Epidermal melanocyte (primary cell): Measurements from ENCODE around the gene KIT.

Source experiments
- DNase-seq: peaks from one replicate; pipeline ENCODE4 v3.0.0; 2011; ENCODE audit warnings: low spot score; ENCODE audit not compliant: insufficient read length

KIT gene

DNA sequence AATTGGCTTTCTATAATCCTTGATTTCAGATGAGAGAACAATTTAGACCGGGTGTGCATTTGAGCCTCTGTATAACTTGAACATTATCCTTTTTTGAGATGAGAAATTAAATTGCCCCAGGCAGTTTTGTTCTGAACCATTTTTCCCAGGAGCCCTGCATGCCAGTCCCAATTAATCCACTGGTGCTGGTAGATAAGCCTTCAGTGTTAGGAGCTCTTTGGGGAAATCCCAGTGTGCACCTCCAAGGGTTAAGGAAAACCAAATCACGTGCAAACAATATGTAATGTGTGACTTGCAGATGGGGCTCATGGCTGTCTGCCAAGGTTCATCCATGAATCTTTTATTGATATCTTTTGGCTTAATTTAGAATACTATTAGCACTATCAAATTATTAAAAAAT, 43.2 kb downstream of the KIT start:
- no peak for DNase-seq

DNA sequence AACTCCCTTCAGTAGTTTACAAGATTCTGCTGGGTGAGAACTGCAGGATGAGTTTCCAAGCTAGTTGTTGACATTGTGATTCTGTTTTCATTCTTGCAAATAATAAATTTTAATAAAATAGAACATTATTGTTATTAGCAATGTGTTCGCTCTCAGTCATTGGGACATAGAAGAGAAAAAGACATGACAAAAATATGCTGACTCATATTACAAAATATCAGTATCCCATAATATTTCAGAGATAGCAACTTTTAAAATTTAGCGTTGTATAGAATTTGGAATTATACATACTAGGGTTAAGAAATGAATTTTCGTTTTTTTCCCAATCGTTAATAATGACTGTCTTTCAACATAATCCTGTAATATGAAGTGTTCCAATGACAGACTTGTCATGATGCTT, 45.4 kb downstream of the KIT start:
- DNase-seq, result no peak

DNA sequence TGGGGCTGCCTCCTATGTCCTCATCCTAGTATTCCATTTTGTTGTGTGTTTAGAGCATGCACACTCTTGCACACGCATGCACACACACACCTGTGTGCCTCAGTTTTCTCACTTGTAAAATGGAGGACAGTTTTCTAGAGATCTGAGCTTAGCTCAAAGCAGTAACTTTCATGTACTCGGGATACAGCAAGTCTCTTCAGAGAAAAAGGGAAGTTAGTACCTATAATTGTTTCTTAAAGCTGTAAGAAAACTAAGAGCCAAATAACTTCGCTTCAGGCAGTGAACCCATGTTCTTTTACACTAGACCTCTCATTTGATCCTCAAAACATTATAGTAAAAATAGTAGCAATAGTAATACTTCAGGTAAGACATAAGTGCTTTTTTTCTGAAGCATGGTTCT, 49.6 kb downstream of the KIT start:
- no peak for DNase-seq

DNA sequence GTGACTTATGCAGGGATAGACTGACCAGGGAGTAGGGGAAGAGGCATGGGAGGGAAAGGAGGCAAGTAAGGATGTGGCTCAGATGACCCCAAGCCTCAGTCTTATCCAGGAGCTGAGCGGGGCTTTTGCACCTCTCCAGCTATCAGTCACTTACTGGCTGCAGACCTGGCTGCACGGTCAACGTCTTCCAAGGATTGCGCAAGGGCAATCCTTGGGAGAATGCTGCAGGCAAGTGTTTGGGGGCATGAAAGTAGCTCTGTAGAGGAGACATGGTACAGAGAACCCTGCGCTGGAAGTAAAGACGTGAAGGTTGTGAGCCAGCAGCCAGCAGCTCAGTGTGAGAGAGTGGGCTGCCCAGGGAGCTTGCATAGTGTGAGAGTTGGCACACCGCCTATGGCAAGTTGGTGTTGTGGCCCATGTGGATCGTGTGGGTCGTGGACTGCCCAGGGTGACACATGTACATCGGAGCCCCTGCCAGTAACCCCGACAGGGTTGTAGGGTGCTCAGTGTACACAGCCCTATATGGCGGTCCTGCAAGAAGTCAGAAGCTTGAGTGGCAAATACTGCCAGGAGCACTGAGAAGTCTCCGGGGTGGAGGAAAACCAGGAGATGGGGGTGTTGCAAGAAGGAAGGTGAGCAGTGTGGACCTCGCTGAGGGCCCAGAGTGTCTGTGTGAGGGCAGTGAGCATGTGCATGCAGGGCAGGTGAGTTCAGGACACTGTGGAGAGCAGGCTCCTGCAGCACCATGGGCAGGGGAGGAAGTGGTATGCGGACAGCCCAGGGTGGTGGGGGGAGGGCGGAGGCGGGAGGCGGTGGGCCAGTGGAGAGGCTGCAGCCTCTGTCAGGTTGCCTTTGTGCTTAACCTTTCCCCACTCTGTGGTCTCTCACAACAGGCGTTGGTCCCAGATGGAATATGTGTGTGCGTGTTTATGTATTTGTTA, 50.9 kb downstream of the KIT start:
- no peak for DNase-seq

DNA sequence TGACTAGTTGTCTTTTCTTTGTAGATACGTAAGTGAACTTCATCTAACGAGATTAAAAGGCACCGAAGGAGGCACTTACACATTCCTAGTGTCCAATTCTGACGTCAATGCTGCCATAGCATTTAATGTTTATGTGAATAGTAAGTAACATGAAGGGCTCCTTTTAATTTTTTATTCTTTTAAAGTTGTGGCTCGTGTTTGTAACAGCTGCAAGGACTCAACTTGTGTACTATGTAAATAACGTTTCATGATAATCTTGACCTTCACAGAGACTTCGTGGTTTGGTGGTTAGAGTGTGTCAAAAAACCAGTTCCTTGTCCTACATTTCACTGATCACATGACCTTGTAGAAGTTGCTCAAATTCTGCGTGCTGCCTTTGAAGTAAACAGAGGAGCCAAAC, 51.6 kb downstream of the KIT start:
- no peak for DNase-seq

DNA sequence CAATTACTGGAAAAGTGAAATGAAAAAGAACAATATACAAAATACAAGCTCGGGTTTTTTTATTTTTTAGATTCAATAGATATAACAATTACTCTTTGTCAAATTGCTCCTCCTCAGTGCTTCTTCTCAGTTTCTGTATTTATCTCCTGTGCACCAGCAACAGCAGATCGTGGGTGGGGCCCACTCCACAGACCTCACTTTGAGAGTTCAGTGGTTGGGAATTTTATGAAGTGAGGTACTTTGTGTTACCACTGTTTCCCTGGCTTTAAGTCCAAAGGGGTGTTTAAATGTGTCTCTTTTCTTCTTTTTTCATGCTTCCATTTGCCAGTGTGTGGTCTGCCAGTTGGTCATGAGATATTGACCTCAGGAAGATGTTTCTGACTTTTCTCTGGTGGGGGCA, 54.4 kb downstream of the KIT start:
- no peak for DNase-seq

DNA sequence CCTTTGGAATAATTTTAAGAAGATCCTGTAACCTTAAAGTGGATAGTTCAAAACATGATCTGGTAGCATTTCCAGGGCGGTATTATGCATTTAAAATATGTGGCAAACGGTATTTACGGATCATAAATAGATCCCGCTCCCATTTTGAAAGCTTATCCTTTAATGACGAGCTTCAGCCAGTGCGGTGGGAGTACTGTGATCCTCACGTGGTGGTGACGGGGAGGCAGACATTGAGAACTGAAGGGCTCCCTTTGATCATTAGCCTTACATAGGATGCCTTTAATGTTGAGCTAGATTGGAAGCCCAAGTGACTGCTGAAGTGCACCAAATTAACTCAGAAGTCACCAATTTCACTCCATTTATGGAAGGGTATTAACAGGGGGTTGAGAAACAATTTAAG, 56.9 kb downstream of the KIT start:
- DNase-seq, result no peak

DNA sequence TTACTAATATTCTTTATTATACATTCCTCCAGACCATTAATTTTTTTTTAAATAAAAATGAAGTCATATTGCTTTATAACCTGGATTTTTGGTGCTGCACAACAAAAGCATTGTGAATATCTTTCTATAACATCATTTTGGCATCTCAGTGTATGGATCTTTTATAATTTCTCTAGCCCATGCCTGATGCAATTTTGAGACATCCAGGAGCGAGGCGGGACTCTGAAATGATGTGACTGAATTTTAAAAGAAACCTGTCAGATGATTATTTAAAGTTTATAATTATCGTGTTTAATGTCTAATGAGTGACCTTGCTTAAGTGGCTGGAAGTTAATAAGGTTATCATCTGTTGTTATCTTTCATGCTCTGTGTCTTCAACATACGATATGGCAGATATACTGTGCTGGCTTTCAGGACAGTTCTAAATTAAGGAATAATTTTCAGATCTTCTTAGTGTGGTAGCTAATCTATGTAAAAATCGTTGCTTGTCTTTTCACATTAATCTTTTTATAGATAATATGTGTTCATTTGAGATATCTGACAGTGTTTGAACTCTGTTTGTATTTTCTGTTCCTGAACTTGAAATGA, 58.8 kb downstream of the KIT start:
- DNase-seq, result no peak

DNA sequence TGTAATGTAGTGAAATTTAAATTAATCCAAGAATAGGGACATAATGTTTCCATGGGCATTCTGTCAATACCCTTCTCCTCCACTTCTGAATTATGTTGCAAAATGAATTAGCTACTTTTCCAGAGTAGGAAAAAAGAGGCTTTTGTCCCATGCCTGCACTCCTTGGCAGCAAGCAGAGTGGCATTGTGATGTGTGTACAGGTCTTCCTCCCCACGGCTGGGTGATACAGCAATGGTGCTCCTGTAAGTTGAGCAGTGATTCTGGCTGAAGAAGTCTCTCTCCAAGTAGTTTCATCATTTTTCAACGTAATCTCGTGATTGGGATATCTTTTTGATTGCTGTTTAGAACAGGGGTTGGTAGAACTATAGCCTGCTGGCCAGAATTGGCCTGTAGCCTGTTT, 59.9 kb downstream of the KIT start:
- no peak for DNase-seq

DNA sequence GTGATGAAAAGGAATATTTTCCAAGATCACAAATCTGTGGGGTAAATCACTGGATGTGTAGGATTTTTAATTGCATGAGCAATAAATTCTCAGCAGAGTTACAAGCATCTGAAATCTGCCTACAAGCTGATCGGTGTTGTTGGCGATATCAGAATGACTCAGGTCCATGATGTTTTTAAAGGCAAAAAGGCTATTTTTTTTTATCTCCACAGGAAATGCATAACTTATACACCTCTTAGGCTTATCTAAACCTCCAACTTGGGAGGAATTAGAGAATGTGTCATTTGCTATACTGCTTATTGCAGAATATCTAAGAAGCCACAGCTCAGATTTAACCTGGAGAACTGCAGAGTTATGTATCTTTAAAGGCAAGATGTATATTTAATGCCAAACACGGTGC, 61.6 kb downstream of the KIT start:
- no peak for DNase-seq

DNA sequence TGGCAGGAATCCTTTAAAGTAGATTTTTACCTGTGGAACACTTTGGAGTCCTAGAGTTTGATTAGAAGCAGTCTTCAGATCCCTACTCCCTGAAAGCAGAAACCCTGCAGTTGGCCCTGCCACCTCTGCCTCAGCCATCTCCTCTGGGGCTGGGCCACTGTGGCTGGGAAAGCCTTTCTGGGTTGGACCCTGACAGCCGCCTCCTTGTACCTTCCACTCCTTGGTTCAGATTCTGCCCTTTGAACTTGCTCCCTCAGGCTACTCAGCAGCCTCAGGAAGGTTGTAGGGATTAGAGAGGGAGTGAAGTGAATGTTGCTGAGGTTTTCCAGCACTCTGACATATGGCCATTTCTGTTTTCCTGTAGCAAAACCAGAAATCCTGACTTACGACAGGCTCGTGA, 65.5 kb downstream of the KIT start:
- no peak for DNase-seq

DNA sequence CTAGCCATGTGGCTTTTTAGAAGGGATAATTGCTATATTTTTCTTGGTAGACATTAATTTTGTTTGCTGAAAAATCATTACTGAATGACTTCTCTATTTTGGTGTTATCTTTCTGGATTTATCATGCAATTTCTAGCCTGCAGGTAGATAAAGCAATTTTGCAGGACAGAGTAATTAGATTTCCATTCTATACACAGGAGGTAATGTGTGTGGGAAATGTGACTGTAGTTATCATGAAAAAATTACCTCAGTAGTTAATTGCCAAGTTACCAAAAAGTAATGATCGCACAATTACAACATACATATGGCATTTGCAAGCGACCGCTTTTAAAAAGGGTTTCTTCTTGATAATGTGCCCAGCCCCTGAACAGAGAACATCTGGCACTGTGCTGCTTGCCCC, 66.1 kb downstream of the KIT start:
- DNase-seq, result no peak

DNA sequence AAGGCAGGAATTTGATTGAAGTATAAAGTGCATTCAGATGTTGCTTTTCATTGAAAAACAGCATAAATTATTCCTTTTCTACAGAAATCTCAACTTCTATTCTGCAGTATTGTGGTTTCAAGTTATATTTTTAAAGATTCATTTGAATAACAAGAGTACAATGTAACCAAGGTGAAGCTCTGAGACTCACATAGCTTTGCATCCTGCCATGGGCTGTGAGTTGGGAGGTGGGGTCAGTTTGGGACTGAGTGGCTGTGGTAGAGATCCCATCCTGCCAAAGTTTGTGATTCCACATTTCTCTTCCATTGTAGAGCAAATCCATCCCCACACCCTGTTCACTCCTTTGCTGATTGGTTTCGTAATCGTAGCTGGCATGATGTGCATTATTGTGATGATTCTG, 69.2 kb downstream of the KIT start:
- no peak for DNase-seq

DNA sequence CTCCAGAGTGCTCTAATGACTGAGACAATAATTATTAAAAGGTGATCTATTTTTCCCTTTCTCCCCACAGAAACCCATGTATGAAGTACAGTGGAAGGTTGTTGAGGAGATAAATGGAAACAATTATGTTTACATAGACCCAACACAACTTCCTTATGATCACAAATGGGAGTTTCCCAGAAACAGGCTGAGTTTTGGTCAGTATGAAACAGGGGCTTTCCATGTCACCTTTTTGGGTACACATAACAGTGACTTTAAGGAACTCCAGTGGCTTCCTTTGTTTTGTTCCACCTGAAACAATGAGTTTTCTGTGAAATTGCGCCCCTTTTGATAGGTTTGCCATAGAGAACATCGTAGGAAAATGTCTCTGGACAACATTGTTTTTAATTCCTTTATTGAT, 69.6 kb downstream of the KIT start:
- DNase-seq, result no peak

DNA sequence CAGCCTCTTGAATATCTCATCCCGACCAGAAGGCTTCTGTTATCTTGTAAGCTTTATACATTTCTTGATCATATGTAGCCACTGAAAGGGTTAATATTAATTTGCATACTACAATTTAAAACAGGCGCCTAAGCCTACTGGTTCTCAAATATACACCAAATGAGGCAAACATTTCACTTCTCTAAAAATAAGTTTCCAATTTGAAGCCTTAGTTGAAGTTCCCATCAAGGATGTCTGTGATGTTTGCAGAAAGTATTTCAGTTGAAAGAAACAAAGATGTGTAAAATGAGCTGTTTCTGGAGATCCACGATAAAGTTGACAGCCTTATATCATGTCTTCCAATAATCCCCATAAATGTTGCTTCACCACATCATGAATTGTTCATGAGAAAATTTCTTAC, 70.6 kb downstream of the KIT start:
- DNase-seq, result no peak

DNA sequence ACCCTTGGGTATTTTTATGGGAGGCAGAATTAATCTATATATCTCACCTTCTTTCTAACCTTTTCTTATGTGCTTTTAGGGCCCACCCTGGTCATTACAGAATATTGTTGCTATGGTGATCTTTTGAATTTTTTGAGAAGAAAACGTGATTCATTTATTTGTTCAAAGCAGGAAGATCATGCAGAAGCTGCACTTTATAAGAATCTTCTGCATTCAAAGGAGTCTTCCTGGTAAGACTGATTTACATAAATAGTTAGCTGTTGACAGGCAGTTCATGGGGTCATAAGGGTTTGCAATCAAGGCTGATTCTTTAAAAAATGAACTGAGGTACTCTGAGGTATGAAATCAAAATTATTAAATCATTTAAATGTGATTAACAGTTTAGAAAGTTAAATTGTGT, 71.5 kb downstream of the KIT start:
- DNase-seq, result no peak

DNA sequence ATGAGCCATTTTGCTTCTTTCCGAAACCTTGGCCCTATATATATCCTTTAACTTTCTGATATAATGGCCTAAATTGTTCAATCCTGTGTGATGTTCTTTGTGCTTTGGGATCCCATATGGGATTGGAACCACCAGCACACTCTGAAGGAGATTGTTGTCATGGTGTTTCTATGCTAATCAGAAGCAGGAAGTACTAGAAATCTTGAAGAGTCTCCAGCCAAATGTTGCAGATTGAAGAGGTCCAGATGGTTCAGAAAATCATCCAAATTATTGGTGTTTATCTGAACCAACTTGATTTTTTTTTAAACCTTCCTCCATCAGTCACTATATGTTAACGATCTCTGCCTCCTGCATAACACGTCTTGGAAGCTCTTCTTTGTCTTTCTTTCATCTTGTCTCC, 72.8 kb downstream of the KIT start:
- no peak for DNase-seq

DNA sequence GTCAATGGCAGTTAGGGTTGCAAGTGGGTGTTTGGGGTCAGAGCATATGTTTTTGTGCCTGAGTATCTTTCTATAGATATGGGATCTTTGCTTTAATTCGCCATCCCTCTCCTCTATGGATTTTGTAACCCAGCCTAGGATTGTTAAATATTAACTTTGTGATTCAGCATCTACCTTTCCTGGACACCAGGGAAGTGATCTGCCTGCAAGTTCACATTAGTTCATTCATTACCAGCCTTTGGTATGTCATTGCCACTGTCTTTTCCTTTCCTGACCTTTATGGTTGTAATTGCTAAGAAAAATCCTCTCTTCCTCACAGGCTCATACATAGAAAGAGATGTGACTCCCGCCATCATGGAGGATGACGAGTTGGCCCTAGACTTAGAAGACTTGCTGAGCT, 73.8 kb downstream of the KIT start:
- DNase-seq, result no peak

DNA sequence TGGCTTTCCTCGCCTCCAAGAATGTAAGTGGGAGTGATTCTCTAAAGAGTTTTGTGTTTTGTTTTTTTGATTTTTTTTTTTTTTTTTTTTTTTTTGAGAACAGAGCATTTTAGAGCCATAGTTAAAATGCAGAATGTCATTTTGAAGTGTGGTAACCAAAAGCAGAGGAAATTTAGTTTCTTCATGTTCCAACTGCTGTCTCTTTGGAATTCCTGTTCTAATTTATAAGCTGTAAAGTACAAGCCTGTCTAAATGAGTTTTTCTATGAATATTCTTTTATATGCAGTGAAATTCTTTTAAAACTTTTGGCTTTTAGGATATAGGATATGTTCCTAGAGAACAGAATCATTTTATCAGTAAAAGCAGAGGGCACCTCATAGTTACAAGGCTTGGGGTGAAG, 74.2 kb downstream of the KIT start:
- no peak for DNase-seq

DNA sequence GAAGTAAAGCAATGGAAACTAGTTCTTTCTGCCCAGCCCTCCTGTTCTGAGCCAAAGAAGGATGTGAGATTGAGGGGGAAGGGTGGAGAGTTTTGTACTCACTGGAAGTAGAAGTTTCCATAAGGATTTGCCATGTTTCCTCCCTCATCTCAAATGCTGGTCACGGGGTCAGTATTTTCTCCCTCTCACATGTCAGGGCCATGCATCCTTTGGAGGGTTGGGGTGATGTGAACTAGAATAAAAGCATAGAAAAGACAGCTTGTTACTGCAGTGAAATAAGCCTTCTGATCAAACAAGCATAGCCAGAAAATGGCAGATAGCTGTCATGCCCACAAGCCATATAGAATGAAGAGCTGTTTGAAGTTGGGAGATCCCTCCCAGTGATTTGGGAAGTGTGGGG, 79.7 kb downstream of the KIT start:
- DNase-seq, result peak; percentile 41

DNA sequence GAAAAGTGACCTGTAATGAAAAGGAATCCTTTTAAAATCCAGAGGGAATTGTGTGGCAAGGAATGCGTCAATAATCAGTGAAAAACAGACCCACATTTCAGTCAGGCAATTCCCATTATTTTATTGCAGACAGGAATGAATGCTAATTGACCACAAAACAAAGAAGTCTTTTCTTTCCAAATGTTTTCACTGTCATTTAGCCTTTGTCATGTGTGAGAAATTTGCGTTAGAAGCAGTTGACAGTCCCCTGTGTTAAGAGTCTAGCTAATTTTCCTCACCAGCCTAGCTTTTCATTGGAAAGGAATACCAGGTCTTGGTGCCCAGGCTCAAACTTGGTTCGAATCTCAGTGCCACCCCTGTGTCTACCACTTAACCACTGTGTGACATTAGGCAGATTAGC, 83.4 kb downstream of the KIT start:
- DNase-seq, result no peak

DNA sequence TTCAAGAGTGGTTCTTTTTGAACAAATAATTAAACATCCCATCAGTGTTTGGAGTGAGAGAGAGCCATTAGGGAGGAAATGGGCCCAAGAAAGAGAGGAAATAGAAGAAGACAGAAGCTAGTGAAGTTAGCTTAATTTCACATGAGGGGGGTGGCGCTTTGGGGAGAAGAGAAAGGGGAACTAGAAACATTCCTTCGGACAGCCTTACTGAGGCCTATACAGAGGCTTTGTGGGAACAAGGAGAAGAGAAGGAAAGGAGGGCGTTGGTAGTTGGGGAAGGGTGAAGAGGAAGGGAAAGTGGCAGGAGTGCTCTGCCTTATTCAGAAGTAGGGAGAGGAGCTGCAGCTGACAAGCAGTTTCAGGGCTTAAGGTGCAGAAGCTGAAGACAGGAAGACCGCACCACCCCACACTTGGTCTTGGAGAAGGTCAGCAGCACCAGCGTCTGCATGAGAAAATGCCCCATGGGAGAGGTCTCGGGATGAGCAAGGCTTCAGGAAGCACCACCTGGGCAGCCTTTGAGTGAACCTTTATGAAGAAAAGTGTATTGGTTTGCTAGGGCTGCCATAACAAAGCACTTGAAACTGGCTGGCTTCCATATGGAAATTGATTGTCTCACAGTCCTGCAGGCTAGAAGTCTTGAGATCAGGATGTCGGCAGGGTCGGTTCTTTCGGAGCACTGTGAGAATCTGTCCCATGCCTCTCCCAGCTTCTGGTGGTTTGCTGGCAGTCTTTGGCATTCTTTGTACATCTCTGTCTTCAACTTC, 85.1 kb downstream of the KIT start:
- DNase-seq, result no peak

DNA sequence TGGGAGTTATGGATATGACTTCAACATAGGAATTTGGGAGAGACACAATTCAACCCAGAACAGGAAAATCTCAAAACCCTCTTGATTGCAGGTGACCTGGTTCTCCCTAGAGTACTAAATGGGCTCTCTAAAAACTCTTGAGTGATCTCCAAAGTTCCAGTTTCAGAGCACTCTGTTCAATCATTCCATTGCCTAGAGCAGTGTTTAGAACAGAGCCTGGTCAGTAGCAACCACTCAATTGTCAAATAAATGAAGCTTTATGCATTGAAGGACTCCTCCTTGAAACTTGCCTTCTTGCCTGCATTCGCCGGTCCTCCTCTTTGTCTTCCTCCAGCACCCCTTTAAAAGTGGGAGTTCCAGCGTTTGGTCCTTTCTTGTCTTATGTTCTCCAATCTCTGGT, 85.8 kb downstream of the KIT start:
- DNase-seq, result no peak
